SH-SY5Y (cell line): ENCODE data around the gene IGLL1.

ENCODE experiments used
- GATA2 ChIP-seq: IDR thresholded peaks from 2 replicates; pipeline ENCODE4 v1.6.1; 2011; ENCODE audit warnings: mild to moderate bottlenecking, low read depth, low read length
- GATA3 ChIP-seq: IDR thresholded peaks from 2 replicates; pipeline ENCODE4 v1.6.1; 2011; ENCODE audit warnings: low read depth, mild to moderate bottlenecking, low read length, moderate library complexity

DNA sequence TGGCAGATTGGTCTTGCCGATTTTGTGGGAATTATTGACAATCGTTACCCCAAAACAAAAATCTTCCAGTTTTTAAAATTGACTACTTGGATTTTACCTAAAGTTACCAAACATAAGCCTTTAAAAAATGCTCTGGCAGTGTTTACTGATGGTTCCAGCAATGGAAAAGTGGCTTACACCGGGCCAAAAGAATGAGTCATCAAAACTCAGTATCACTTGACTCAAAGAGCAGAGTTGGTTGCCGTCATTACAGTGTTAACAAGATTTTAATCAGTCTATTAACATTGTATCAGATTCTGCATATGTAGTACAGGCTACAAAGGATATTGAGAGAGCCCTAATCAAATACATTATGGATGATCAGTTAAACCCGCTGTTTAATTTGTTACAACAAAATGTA is 37.2 kb downstream of the IGLL1 start:
- no peak for TF ChIP-seq GATA2
- TF ChIP-seq GATA3: no peak
